Measurements from ENCODE around the gene SH2D3C.

The SH2D3C gene

DNA sequence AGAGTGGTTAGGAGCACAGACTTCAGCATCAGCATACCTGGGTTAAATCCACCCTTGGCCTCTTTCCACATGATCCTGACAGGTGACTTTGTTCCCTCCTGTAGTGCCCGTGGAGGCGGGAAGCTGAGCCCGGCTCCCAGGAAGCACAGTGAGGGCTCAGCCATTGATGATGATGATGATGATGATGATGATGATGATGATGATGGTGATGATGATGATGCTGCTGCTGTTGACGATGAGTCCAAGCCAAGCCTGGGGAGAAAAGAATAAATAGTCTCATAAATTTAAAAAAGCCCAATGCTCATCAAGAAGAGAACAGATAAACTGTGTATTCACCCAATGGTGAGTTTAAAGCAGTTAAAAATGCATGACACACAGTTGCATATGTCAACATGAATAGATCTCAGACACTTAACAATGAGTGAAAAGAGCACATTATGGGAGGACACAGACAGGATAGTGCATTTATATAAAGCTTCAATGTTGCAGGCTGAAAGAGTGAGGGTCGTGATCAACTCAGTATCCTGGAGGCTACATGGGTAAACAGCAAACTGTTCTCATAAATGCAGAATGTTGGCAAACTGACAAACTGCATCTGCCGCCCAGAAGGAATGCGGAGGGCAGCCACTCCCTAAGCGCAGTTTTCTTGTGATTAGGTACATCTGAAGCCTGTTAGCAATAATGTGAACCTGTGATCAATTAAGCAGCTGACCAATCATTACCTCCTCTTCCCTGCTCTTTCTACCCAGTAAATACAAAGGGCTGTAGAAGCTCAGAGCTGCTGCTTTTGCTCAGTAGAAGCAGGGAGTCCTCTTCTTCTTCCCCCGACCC, 83.4 kb downstream of the SH2D3C start:
- no peak for DNase-seq

DNA sequence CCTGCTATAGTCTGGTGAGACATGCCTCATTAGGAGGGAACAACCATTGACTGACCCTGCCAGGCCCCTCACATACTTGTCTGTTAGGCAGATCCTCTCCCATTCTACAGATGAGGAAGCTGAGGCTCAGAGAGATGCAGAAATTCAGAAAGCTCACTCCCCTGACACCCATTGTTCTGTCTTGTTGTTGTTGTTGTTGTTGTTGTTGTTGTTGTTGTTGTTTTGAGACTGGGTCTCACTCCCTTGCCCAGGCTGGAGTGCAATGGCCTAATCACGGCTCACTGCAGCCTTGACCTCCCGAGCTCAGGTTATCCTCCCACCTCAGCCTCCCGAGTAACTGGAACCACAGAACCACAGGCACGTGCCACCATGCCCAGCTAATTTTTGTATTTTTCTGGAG, 84.8 kb downstream of the SH2D3C start:
- no peak for DNase-seq

DNA sequence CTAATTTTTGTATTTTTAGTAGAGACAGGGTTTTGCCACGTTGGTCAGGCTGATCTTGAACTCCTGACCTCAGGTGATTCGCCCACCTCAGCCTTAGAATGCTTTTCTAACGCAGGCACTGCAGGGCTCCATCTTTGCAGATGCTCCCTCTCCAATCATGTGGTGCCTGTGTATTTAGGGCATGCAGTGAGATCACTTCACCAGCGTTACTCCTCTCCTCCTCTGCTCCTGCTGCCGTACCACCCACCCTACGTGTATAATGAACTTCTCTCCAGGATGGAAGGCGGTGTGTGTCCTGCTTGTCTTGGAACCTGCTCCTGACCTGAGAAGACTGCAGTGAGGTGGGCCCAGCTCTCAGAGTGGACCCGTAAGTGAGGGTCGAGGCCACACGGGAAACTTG, 85.3 kb downstream of the SH2D3C start:
- no peak for DNase-seq

DNA sequence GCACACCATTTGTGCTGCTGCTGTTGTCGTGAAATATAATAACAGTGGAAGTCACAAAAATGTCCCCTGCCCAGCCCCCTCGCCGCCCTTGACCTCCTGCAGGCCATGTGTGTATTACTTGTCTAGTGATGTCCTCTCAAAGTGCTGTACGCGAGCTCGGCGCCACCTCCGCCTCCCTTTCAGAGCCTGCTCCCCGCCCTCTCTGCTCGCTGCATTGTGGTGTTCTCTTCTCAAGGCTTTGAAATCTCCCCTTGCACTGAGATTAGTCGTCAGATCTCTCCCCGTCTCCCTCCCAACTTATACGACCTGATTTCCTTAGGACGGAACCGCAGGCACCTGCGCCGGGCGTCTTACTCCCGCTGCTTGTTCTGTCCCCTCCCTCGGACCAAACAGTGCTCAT, 86.4 kb downstream of the SH2D3C start:
- DNase-seq, result no peak

DNA sequence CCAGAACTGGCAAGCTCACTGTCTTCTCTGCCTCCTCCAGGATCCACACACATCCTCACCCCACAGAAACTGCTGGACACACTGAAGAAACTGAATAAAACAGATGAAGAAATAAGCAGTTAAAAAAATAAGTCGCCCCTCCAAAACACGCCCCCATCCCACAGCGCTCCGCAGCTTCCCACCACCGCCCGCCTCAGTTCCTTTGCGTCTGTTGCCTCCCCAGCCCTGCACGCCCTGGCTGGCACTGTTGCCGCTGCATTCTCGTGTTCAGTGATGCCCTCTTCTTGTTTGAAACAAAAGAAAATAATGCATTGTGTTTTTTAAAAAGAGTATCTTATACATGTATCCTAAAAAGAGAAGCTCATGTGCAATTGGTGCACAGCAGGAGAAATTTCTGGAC, 87.7 kb downstream of the SH2D3C start:
- DNase-seq, result no peak

DNA sequence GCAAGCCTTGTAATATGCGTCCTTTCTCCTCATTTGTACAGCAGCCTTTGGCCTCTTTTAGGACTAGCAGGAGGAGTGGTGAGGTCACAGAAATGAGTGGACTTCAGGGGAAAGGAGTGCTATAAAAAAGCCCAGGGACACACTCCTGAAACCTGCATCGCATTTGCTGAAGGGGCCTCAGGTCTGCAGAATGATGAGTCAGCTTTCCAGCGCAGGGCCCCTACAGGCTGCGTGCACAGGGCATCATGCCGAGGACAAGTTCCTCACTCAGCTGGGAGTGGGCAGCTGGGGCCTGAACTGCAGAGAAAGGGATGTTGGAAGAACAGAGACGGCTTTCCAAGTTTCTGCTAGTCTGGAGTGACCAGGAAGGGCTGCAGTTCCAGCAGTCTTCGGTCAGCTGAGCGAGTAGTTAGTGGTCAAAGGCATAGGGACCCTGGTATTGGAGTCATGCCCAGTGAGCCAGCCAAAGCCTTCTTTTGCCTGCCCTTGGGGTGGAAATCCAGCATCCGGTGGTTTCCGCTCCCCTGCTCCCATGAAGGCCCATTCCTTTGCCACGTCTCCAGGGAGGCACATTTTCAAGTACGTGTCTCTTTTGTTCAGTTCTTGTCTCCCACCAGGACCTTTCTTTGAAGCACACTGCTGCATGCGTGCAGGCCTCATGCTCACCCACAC, 89.0 kb downstream of the SH2D3C start:
- DNase-seq, result no peak

Data from AML-193 (cell line).